Gastrocnemius medialis (tissue), 4 donors: Measurements from ENCODE around the gene HYAL2. TPM values are rescaled to one million over a fixed set of nuclear protein-coding genes. Genes with fewer than 3 reads are reported as not detected.

Experiments
- ATAC-seq, 2 donors: fragments of 150-250 bp; one replicate each; pipeline ENCODE4 v1.9.1; 2016
- DNase-seq, 2 donors: peaks; one replicate each; pipeline ENCODE4 v3.0.0-alpha.2; 2019
- H3K27ac ChIP-seq, 4 donors: fragments of 200-600 bp; sonication (generic); 1 replicate in 1 of 4; 2 replicates in 3 of 4; pipeline ENCODE4 v1.5.1; 2016 to 2018; ENCODE audit warnings: mild to moderate bottlenecking in 2 of 4, moderate library complexity in 1 of 4
- H3K27me3 ChIP-seq, 3 donors: fragments of 200-600 bp; sonication (generic) in 2 of 3; 1 replicate in 1 of 3; 2 replicates in 2 of 3; pipeline versions ENCODE4 v1.5.1 to v1.6.0; 2016 to 2019; ENCODE audit warnings: mild to moderate bottlenecking in 1 of 3, moderate library complexity in 1 of 3
- H3K36me3 ChIP-seq, 2 donors: fragments of 200-600 bp; sonication (generic) in 1 of 2; one replicate each; pipeline ENCODE4 v1.5.1; 2017 to 2018
- H3K4me1 ChIP-seq, 2 donors: fragments of 200-600 bp; sonication (generic) in 1 of 2; one replicate each; pipeline ENCODE4 v1.5.1; 2016 to 2017; ENCODE audit warnings: mild to moderate bottlenecking in 2 of 2
- H3K4me3 ChIP-seq, 4 donors: fragments of 200-600 bp; sonication (generic) in 3 of 4; 1 replicate in 1 of 4; 2 replicates in 3 of 4; pipeline ENCODE4 v1.5.1; 2016 to 2019; ENCODE audit warnings: mild to moderate bottlenecking in 2 of 4
- H3K9me3 ChIP-seq, 3 donors: fragments of 200-600 bp; sonication (generic) in 2 of 3; 1 replicate in 1 of 3; 2 replicates in 2 of 3; pipeline ENCODE4 v1.5.1; 2016 to 2019
- CTCF ChIP-seq, 5 experiments: fragments of 450-650 bp in 3 of 5; fragments of 200-600 bp in 2 of 5; sonication (generic) in 2 of 5; IDR thresholded peaks in 4 of 5; conservative IDR thresholded peaks in 1 of 5; 1 replicate in 4 of 5; 2 replicates in 1 of 5; pipeline ENCODE4 v1.5.1; 2016 to 2019; ENCODE audit warnings: antibody characterized with exemption in 5 of 5, mild to moderate bottlenecking in 3 of 5, moderate library complexity in 3 of 5
- POLR2A ChIP-seq, 2 donors: fragments of 450-650 bp; IDR thresholded peaks; one replicate each; pipeline ENCODE4 v1.6.1; 2017; ENCODE audit warnings: antibody characterized with exemption in 2 of 2, mild to moderate bottlenecking in 2 of 2, moderate library complexity in 2 of 2
- in situ Hi-C, 4 donors: fragments of 200-750 bp; cut with MboI; loops; one replicate each; pipeline versions ENCODE4 v1.15.0 to v1.8.0; 2017; ENCODE audit warnings: low sequenced_read_pairs in 4 of 4
- intact Hi-C: fragments of 100-400 bp; cut with DNase I; formaldehyde crosslinking; loops from one replicate; pipeline ENCODE4 v1.15.1; 2023; ENCODE audit warnings: low total_unique reads
- total RNA-seq, 4 donors: library from RNA; depleted of rRNA; stranded (reverse); fragments of >200 nt; gene quantifications; one replicate each; pipeline versions ENCODE4 v1.1.0 to v1.2.3, GENCODE V29; 2016

HYAL2 gene
- 10 to 100 TPM; 47.0 to 69.8 (median 65.4) TPM for total RNA-seq

GRCh38 chr3:50322386-50323091 lies at the start of gene HYAL2:
TSS of gene HYAL2 (minus strand) at chr3:50322745. CDS start at chr3:50320489, 2,256 bp downstream.
- H3K9me3 ChIP-seq, result no peaks in the 10 kb centered on the region
- peak within 1 kb of the TSS; percentile 93 to 96 (median 95) for H3K27ac ChIP-seq
- DNase-seq (no peak), ATAC-seq (no peak)
- H3K27me3 ChIP-seq, result no peaks in the 10 kb centered on the region
- TF ChIP-seq CTCF (IDR thresholded peaks at IDR 0.05 in 4 of 5, conservative IDR thresholded peaks at IDR 0.05 in 1 of 5), result no peak
- TF ChIP-seq POLR2A (IDR thresholded peaks at IDR 0.05), result peak in 1 of 2 donors; percentile 27
- peak within 1 kb of the TSS; percentile 72 to 85 (median 79) for H3K4me3 ChIP-seq
- in situ Hi-C loops (no loop called here), intact Hi-C loops (no loop called here)
- H3K36me3 ChIP-seq, result peaks cover 0 to 33% of the 10 kb centered on the region in 2 donors
- peaks cover 56 to 57% of the 10 kb centered on the region in 2 donors for H3K4me1 ChIP-seq

DNA sequence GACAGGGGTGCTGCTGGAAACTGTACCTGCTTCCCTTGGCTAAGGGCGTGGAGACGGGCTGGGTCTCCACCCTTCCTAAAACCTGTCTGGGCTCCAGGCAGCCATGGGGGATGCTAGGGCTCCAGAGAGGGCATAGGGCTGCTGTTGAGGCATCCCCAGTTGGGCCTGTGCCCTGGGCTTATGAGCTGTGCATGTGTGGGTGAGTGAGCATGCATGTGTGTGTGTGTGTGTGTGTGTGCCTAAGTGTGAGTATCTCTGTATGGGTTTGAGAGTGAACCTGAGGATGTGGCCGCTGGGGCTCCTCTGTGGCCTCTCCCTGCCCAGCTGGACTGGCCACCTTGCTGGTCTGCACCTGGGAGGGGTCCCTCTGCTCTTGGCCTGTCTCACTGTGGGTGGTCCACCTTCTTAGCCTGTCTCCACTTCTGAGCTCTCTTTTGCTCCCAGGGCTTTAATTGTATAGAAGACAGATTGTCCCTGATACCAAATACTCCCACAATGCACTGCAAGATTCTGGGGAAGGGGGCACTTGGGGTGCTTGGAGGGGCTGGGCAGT lies 48.7 kb upstream of the HYAL2 start:
- H3K4me1 ChIP-seq, result no peaks in the 10 kb centered on the region
- DNase-seq (no peak), ATAC-seq (no peak)
- H3K9me3 ChIP-seq, result no peaks in the 10 kb centered on the region
- H3K27ac ChIP-seq, result no peak overlapping the region
- no peaks in the 10 kb centered on the region for H3K27me3 ChIP-seq
- intact Hi-C loops, result no loop called here
- no peaks in the 10 kb centered on the region for H3K36me3 ChIP-seq
- TF ChIP-seq POLR2A (IDR thresholded peaks at IDR 0.05) (no peak), CTCF (IDR thresholded peaks at IDR 0.05 in 4 of 5, conservative IDR thresholded peaks at IDR 0.05 in 1 of 5) (no peak)
- H3K4me3 ChIP-seq, result no peak overlapping the region
- in situ Hi-C loops, result loop anchor here in 1 of 4 donors (25.0 kb wide), 1 partner anchor 166 kb away; no protein-coding TSS in a partner anchor

DNA sequence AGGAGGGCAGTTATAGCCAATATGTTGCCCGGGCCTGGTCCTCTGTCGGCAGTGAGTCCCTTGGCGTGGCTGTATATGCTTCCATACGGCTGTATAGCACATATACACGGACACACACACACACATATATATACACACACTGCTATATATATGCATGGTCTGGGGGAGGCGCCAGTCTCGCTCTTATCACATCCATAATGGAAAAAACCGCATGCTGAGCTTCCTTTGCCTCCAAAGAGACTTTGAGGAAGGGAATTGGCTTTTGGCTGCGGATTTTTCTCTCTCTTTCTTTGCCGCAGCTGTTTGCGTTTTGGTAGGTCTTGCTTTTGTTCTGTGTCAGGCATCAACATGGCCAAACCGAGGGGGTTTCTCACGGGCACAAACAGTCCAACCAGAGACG lies 48.0 kb upstream of the HYAL2 start:
- Histone ChIP-seq H3K4me3 (no peak overlapping the region), H3K36me3 (no peaks in the 10 kb centered on the region), H3K27me3 (no peaks in the 10 kb centered on the region), H3K9me3 (no peaks in the 10 kb centered on the region), H3K4me1 (no peaks in the 10 kb centered on the region), H3K27ac (no peak overlapping the region)
- ATAC-seq (no peak), DNase-seq (no peak)
- TF ChIP-seq POLR2A (IDR thresholded peaks at IDR 0.05), result no peak
- intact Hi-C loops, result no loop called here
- in situ Hi-C loops, result loop anchor here in 1 of 4 donors (25.0 kb wide), 1 partner anchor 167 kb away; no protein-coding TSS in a partner anchor

GRCh38 chr3:50369012-50369670 lies 46.6 kb upstream of the HYAL2 start:
- H3K36me3 ChIP-seq, result no peaks in the 10 kb centered on the region
- ATAC-seq (no peak), DNase-seq (no peak)
- intact Hi-C loops (no loop called here), in situ Hi-C loops (loop anchor here in 1 of 4 donors (25.0 kb wide), 1 partner anchor 168 kb away; no protein-coding TSS in a partner anchor)
- H3K4me3 ChIP-seq, result no peak overlapping the region
- H3K27ac ChIP-seq, result no peak overlapping the region
- TF ChIP-seq POLR2A (IDR thresholded peaks at IDR 0.05) (no peak), CTCF (IDR thresholded peaks at IDR 0.05 in 4 of 5, conservative IDR thresholded peaks at IDR 0.05 in 1 of 5) (no peak)
- no peaks in the 10 kb centered on the region for H3K9me3 ChIP-seq
- H3K27me3 ChIP-seq, result no peaks in the 10 kb centered on the region
- peaks cover 0 to 5% of the 10 kb centered on the region in 2 donors for H3K4me1 ChIP-seq

GRCh38 chr3:50365842-50366220 lies 43.3 kb upstream of the HYAL2 start:
- no peak overlapping the region for H3K27ac ChIP-seq
- no peaks in the 10 kb centered on the region for H3K9me3 ChIP-seq
- peaks cover 0 to 5% of the 10 kb centered on the region in 2 donors for H3K4me1 ChIP-seq
- H3K36me3 ChIP-seq, result no peaks in the 10 kb centered on the region
- no peak for ATAC-seq
- H3K27me3 ChIP-seq, result no peaks in the 10 kb centered on the region
- TF ChIP-seq POLR2A (IDR thresholded peaks at IDR 0.05) (no peak), CTCF (IDR thresholded peaks at IDR 0.05 in 4 of 5, conservative IDR thresholded peaks at IDR 0.05 in 1 of 5) (no peak)
- intact Hi-C loops (no loop called here), in situ Hi-C loops (loop anchor here in 1 of 4 donors (25.0 kb wide), 1 partner anchor 171 kb away; no protein-coding TSS in a partner anchor)
- peak overlapping the region in 1 of 4 donors; percentile 53 for H3K4me3 ChIP-seq
- DNase-seq, result no peak
